ENCODE results near the gene MAP2K7.
"Not testable (repeated sequence)": the region's sequence is repeated elsewhere in the genome, so short reads cannot be mapped to it uniquely, and the experiment has no call there.

Gene MAP2K7

GRCh38 chr19:7925171-7925851 is 21.6 kb downstream of the MAP2K7 start:
- H3K9ac ChIP-seq (ENCODE audit: low read length): no peak overlapping the region
- no peaks in the 10 kb centered on the region for H3K27me3 ChIP-seq (ENCODE audit: control insufficient read depth in 1 of 2, insufficient read depth in 2 of 2, low read length in 2 of 2)
- H3K4me1 ChIP-seq (ENCODE audit: insufficient read depth, low read length): peaks cover 68% of the 10 kb centered on the region
- H3K36me3 ChIP-seq (ENCODE audit: insufficient read depth, low read length): peaks cover 20% of the 10 kb centered on the region
- peak overlapping the region; percentile 89 for H3K27ac ChIP-seq (ENCODE audit: low read depth, low read length)
- no peaks in the 10 kb centered on the region for H3K9me3 ChIP-seq (ENCODE audit: low read length)
- H3K4me3 ChIP-seq (ENCODE audit: low read depth in 1 of 2, low read length in 2 of 2): peak overlapping the region in 1 of 2 donors; percentile 57

- no peaks in the 10 kb centered on the region for H3K9me3 ChIP-seq (ENCODE audit: low read length)
- peak within 1 kb of the TSS; percentile 89 for H3K27ac ChIP-seq (ENCODE audit: low read depth, low read length)
- peaks cover 28% of the 10 kb centered on the region for H3K36me3 ChIP-seq (ENCODE audit: insufficient read depth, low read length)
- peaks cover 74% of the 10 kb centered on the region for H3K4me1 ChIP-seq (ENCODE audit: insufficient read depth, low read length)
- peak within 1 kb of the TSS; percentile 51 to 57 for H3K4me3 ChIP-seq (ENCODE audit: low read depth in 1 of 2, low read length in 2 of 2)
- peak within 1 kb of the TSS; percentile 68 for H3K9ac ChIP-seq (ENCODE audit: low read length)
- no peaks in the 10 kb centered on the region for H3K27me3 ChIP-seq (ENCODE audit: control insufficient read depth in 1 of 2, insufficient read depth in 2 of 2, low read length in 2 of 2)
These were observed 22.5 kb downstream of the MAP2K7 start, which contains the start of gene CTXN1 for GRCh38 chr19:7926021-7926726. Gene CTXN1, minus strand, starts transcription at chr19:7926135. Its CDS starts 597 bp downstream, at chr19:7925538.

- Histone ChIP-seq H3K27me3 (ENCODE audit: control insufficient read depth in 1 of 2, insufficient read depth in 2 of 2, low read length in 2 of 2) (no peaks in the 10 kb centered on the region), H3K4me3 (ENCODE audit: low read depth in 1 of 2, low read length in 2 of 2) (peak overlapping the region; percentile 50 to 51), H3K4me1 (ENCODE audit: insufficient read depth, low read length) (peaks cover 72% of the 10 kb centered on the region), H3K27ac (ENCODE audit: low read depth, low read length) (peak overlapping the region; percentile 84), H3K36me3 (ENCODE audit: insufficient read depth, low read length) (peaks cover 32% of the 10 kb centered on the region), H3K9me3 (ENCODE audit: low read length) (no peaks in the 10 kb centered on the region), H3K9ac (ENCODE audit: low read length) (peak overlapping the region; percentile 68)
These were observed 23.3 kb downstream of the MAP2K7 start for GRCh38 chr19:7926727-7927604.

GRCh38 chr19:7927605-7928333 is 24.1 kb downstream of the MAP2K7 start:
- Histone ChIP-seq H3K9me3 (ENCODE audit: low read length) (no peaks in the 10 kb centered on the region), H3K4me3 (ENCODE audit: low read depth in 1 of 2, low read length in 2 of 2) (no peak overlapping the region), H3K27me3 (ENCODE audit: control insufficient read depth in 1 of 2, insufficient read depth in 2 of 2, low read length in 2 of 2) (no peaks in the 10 kb centered on the region), H3K9ac (ENCODE audit: low read length) (no peak overlapping the region), H3K4me1 (ENCODE audit: insufficient read depth, low read length) (peaks cover 68% of the 10 kb centered on the region), H3K27ac (ENCODE audit: low read depth, low read length) (peak overlapping the region; percentile 84), H3K36me3 (ENCODE audit: insufficient read depth, low read length) (peaks cover 32% of the 10 kb centered on the region)

GRCh38 chr19:7928334-7928706 is 24.6 kb downstream of the MAP2K7 start:
- peak overlapping the region in 1 of 2 donors; percentile 42 for H3K4me3 ChIP-seq (ENCODE audit: low read depth in 1 of 2, low read length in 2 of 2)
- no peaks in the 10 kb centered on the region for H3K27me3 ChIP-seq (ENCODE audit: control insufficient read depth in 1 of 2, insufficient read depth in 2 of 2, low read length in 2 of 2)
- peaks cover 33% of the 10 kb centered on the region for H3K36me3 ChIP-seq (ENCODE audit: insufficient read depth, low read length)
- H3K9ac ChIP-seq (ENCODE audit: low read length): peak overlapping the region; percentile 82
- peak overlapping the region; percentile 84 for H3K27ac ChIP-seq (ENCODE audit: low read depth, low read length)
- no peaks in the 10 kb centered on the region for H3K9me3 ChIP-seq (ENCODE audit: low read length)
- H3K4me1 ChIP-seq (ENCODE audit: insufficient read depth, low read length): peaks cover 62% of the 10 kb centered on the region

- Histone ChIP-seq H3K9me3 (ENCODE audit: low read length) (no peaks in the 10 kb centered on the region), H3K9ac (ENCODE audit: low read length) (peak overlapping the region; percentile 82), H3K36me3 (ENCODE audit: insufficient read depth, low read length) (peaks cover 40% of the 10 kb centered on the region), H3K27me3 (ENCODE audit: control insufficient read depth in 1 of 2, insufficient read depth in 2 of 2, low read length in 2 of 2) (no peaks in the 10 kb centered on the region), H3K27ac (ENCODE audit: low read depth, low read length) (peak overlapping the region; percentile 84), H3K4me1 (ENCODE audit: insufficient read depth, low read length) (peaks cover 59% of the 10 kb centered on the region), H3K4me3 (ENCODE audit: low read depth in 1 of 2, low read length in 2 of 2) (peak overlapping the region in 1 of 2 donors; percentile 42)
These were observed 25.3 kb downstream of the MAP2K7 start for GRCh38 chr19:7928741-7929701.

- Histone ChIP-seq H3K4me1 (ENCODE audit: insufficient read depth, low read length) (peaks cover 59% of the 10 kb centered on the region), H3K9ac (ENCODE audit: low read length) (peak overlapping the region; percentile 11), H3K36me3 (ENCODE audit: insufficient read depth, low read length) (peaks cover 48% of the 10 kb centered on the region), H3K27ac (ENCODE audit: low read depth, low read length) (peak overlapping the region; percentile 87)
- not testable (repeated sequence) for H3K9me3 ChIP-seq (ENCODE audit: low read length); H3K4me3 ChIP-seq (ENCODE audit: low read depth in 1 of 2, low read length in 2 of 2); H3K27me3 ChIP-seq (ENCODE audit: control insufficient read depth in 1 of 2, insufficient read depth in 2 of 2, low read length in 2 of 2)
These were observed 26.4 kb downstream of the MAP2K7 start for GRCh38 chr19:7930030-7930429.

- Histone ChIP-seq H3K4me1 (ENCODE audit: insufficient read depth, low read length) (peaks cover 59% of the 10 kb centered on the region), H3K27ac (ENCODE audit: low read depth, low read length) (peak overlapping the region; percentile 87), H3K36me3 (ENCODE audit: insufficient read depth, low read length) (peaks cover 55% of the 10 kb centered on the region), H3K9me3 (ENCODE audit: low read length) (no peaks in the 10 kb centered on the region), H3K27me3 (ENCODE audit: control insufficient read depth in 1 of 2, insufficient read depth in 2 of 2, low read length in 2 of 2) (no peaks in the 10 kb centered on the region), H3K9ac (ENCODE audit: low read length) (peak overlapping the region; percentile 11), H3K4me3 (ENCODE audit: low read depth in 1 of 2, low read length in 2 of 2) (no peak overlapping the region)
These were observed 27.1 kb downstream of the MAP2K7 start for GRCh38 chr19:7930765-7931164.

GRCh38 chr19:7931221-7932061 is 27.8 kb downstream of the MAP2K7 start:
- Histone ChIP-seq H3K9ac (ENCODE audit: low read length) (peak overlapping the region; percentile 11), H3K27me3 (ENCODE audit: control insufficient read depth in 1 of 2, insufficient read depth in 2 of 2, low read length in 2 of 2) (no peaks in the 10 kb centered on the region), H3K4me1 (ENCODE audit: insufficient read depth, low read length) (peaks cover 56% of the 10 kb centered on the region), H3K9me3 (ENCODE audit: low read length) (no peaks in the 10 kb centered on the region), H3K27ac (ENCODE audit: low read depth, low read length) (peak overlapping the region; percentile 88), H3K36me3 (ENCODE audit: insufficient read depth, low read length) (peaks cover 62% of the 10 kb centered on the region), H3K4me3 (ENCODE audit: low read depth in 1 of 2, low read length in 2 of 2) (no peak overlapping the region)

Measured in muscle layer of colon (tissue), 2 donors.